Heart left ventricle (tissue), 16 donors: ENCODE results near the gene NUDCD3. TPM values are rescaled to one million over a fixed set of nuclear protein-coding genes. Genes with fewer than 3 reads are reported as not detected.

Experiments used
- ATAC-seq, 4 donors: fragments of 200-7000 bp; cut with Tn5 transposase; one replicate each; pipeline ENCODE4 v1.9.1; 2020 to 2022; ENCODE audit warnings: moderate library complexity in 4 of 4, mild to moderate bottlenecking in 3 of 4, moderate number of reproducible peaks in 1 of 4
- DNase-seq, 5 donors: peaks; one replicate each; pipeline ENCODE4 v3.0.0-alpha.2; 2020
- H3K27ac ChIP-seq, 12 donors: fragments of 200-600 bp; sonication (generic) in 4 of 12; one replicate each; pipeline versions ENCODE4 v1.5.0 to v1.8.0; 2016 to 2022; ENCODE audit warnings: mild to moderate bottlenecking in 2 of 12
- H3K27me3 ChIP-seq, 9 donors: fragments of 200-600 bp; sonication (generic) in 2 of 9; one replicate each; pipeline versions ENCODE4 v1.5.1 to v1.8.0; 2016 to 2022; ENCODE audit warnings: mild to moderate bottlenecking in 3 of 9
- H3K36me3 ChIP-seq, 9 donors: fragments of 200-600 bp; sonication (generic) in 2 of 9; one replicate each; pipeline versions ENCODE4 v1.5.0 to v1.8.0; 2018 to 2022; ENCODE audit warnings: mild to moderate bottlenecking in 2 of 9
- H3K4me1 ChIP-seq, 12 donors: fragments of 200-600 bp; sonication (generic) in 4 of 12; one replicate each; pipeline versions ENCODE4 v1.5.0 to v1.8.0; 2016 to 2022; ENCODE audit warnings: mild to moderate bottlenecking in 3 of 12
- H3K4me3 ChIP-seq, 12 donors: fragments of 200-600 bp; sonication (generic) in 4 of 12; one replicate each; pipeline versions ENCODE4 v1.5.0 to v1.8.0; 2017 to 2022; ENCODE audit warnings: mild to moderate bottlenecking in 9 of 12, moderate library complexity in 4 of 12
- H3K9me3 ChIP-seq, 12 donors: fragments of 200-600 bp; sonication (generic) in 4 of 12; one replicate each; pipeline versions ENCODE4 v1.5.0 to v1.8.0; 2016 to 2022; ENCODE audit warnings: mild to moderate bottlenecking in 1 of 12
- CTCF ChIP-seq, 12 donors: fragments of 200-600 bp; sonication (generic) in 4 of 12; IDR thresholded peaks; one replicate each; pipeline versions ENCODE4 v1.5.0 to v1.8.0; 2018 to 2022; ENCODE audit warnings: antibody characterized with exemption in 12 of 12, mild to moderate bottlenecking in 5 of 12
- POLR2A ChIP-seq, 2 donors: fragments of 450-650 bp; IDR thresholded peaks; one replicate each; pipeline ENCODE4 v1.6.1; 2017; ENCODE audit warnings: antibody characterized with exemption in 2 of 2, mild to moderate bottlenecking in 2 of 2, moderate library complexity in 2 of 2
- WGBS, 4 donors: extraction: QIAGEN DNeasy Blood & Tissue Kit in 2 of 4; methylation state at CpG; one replicate each; pipeline versions ENCODE4 v1.1.5 to v1.1.7; 2013 to 2018; 5-methylcytosine and 5-hydroxymethylcytosine counted together
- intact Hi-C, 10 donors: fragments of 100-400 bp; cut with DNase I; formaldehyde crosslinking; loops; one replicate each; pipeline versions ENCODE4 v1.11.1 to v1.14.2; 2022
- polyA plus RNA-seq, 2 donors: library from polyadenylated mRNA; stranded (reverse); fragments of 200-250 nt; gene quantifications; one replicate each; pipeline ENCODE4 v1.2.3, GENCODE V29; 2013
- total RNA-seq, 9 donors: library from RNA; depleted of rRNA in 2 of 9; stranded (reverse); fragments of >200 nt in 2 of 9; fragmentation: NEBNext Ultra II Directional in 3 of 9; extraction: Animal tissue kit (Norgen Biotek cat#: 25700) in 3 of 9; gene quantifications; one replicate each; pipeline versions ENCODE4 v1.1.0 to v1.2.4, GENCODE V29; 2016 to 2023
- donor health status: ischemic (EF 13 %, LVEDD 7.1; RV severe dilation, severe dysfunction).
- donor health status: healthy with polysubstance abuse.
- donor health status: DM: no; HTN: yes; CAD: no.
- donor health status: DM: no; HTN: no; CAD: no.
- donor health status: ischemic (EF 25% LVEDD 6.9; RV normal size, moderate dysfunction).
- donor health status: ischemic (EF 25% LVEDD 5.7; RV mildly dilated, moderate dysfunction).
- donor health status: healthy.
- donor health status: DM: yes; HTN: yes; CAD: no.
- donor health status: ischemic (EF 35%, LVEDD 5.7; RV mildly dilated, moderate dysfunction).
- donor health status: nonischemic (EF 11% LVEDD 7.7; RV severe dilation, severe dysfunction).
- donor health status: DM: yes; HTN: yes; CAD: no.
- donor health status: PGD.
- donor health status: ischemic (EF 29% LVEDD 5.4; RV normal size, mild dysfunction).
- donor health status: nonischemic (EF 23%, LVEDD 6.1; RV moderate dilation, normal function).

The NUDCD3 gene
- total and polyA plus RNA-seq, 11 donors: 16.7 to 133 (median 91.5) TPM

- DNase-seq (no peak), ATAC-seq (no peak)
- 61 to 82% (median 77%) methylated on average over 2 of the region's 2 CpGs for WGBS, 4 donors
- Histone ChIP-seq H3K36me3 (no peaks in the 10 kb centered on the region), H3K9me3 (peaks cover 0 to 11% (median 0%) of the 10 kb centered on the region in 12 donors), H3K27me3 (no peaks in the 10 kb centered on the region), H3K27ac (no peak overlapping the region), H3K4me1 (no peaks in the 10 kb centered on the region), H3K4me3 (no peak overlapping the region)
- TF ChIP-seq CTCF (IDR thresholded peaks at IDR 0.05): no peak
- TF ChIP-seq POLR2A (IDR thresholded peaks at IDR 0.05): no peak
- intact Hi-C loops: loop anchor here in 2 of 10 donors (10.0 kb wide), 1 partner anchor 191 kb away; no protein-coding TSS in a partner anchor
Observed at GRCh38 chr7:44373418-44373740, 117.1 kb downstream of the NUDCD3 start.

GRCh38 chr7:44372560-44373417 lies 117.7 kb downstream of the NUDCD3 start:
- Histone ChIP-seq H3K27ac (no peak overlapping the region), H3K4me1 (no peaks in the 10 kb centered on the region), H3K4me3 (no peak overlapping the region), H3K36me3 (no peaks in the 10 kb centered on the region), H3K27me3 (no peaks in the 10 kb centered on the region), H3K9me3 (peaks cover 0 to 11% (median 0%) of the 10 kb centered on the region in 12 donors)
- intact Hi-C loops: loop anchor here in 2 of 10 donors (10.0 kb wide), 1 partner anchor 192 kb away; no protein-coding TSS in a partner anchor
- 69 to 82% (median 75%) methylated on average over 5 of the region's 5 CpGs for WGBS, 4 donors
- TF ChIP-seq CTCF (IDR thresholded peaks at IDR 0.05) (no peak), POLR2A (IDR thresholded peaks at IDR 0.05) (no peak)
- no peak for ATAC-seq
- no peak for DNase-seq

- Histone ChIP-seq H3K4me1 (no peaks in the 10 kb centered on the region), H3K36me3 (no peaks in the 10 kb centered on the region), H3K27me3 (no peaks in the 10 kb centered on the region), H3K27ac (no peak overlapping the region), H3K9me3 (peaks cover 0 to 11% (median 0%) of the 10 kb centered on the region in 12 donors), H3K4me3 (no peak overlapping the region)
- intact Hi-C loops: loop anchor here in 2 of 10 donors (10.0 kb wide), 1 partner anchor 196 kb away; no protein-coding TSS in a partner anchor
- no peak for TF ChIP-seq CTCF (IDR thresholded peaks at IDR 0.05)
- TF ChIP-seq POLR2A (IDR thresholded peaks at IDR 0.05): no peak
- WGBS, 4 donors: 95 to 100% (median 98%) methylated on average over 1 of the region's 1 CpG
- DNase-seq: no peak
- ATAC-seq: no peak
Observed at GRCh38 chr7:44368885-44369284, 121.6 kb downstream of the NUDCD3 start.

DNA sequence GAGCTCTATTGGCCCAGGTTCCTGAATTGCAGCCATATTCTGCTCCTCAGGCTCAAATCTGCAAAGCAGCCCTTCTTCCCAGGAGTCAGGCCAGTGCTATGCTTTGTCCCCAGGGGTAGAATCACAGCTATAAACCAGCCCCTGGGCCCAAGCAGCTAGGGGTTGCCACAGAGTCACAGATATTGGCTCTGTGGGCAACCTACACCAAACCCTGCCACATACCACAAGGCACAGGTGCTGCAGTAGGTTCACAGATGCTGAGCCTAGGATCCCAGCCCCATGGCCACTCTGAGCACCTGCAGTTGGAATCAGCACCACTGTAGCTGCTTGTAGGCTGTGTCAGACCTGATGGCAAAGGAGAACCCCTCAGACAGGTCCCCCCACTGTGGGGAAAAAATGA lies 122.0 kb downstream of the NUDCD3 start:
- no peaks in the 10 kb centered on the region for H3K36me3 ChIP-seq
- DNase-seq: no peak
- intact Hi-C loops: loop anchor here in 2 of 10 donors (10.0 kb wide), 1 partner anchor 196 kb away; no protein-coding TSS in a partner anchor
- H3K9me3 ChIP-seq: peaks cover 0 to 11% (median 0%) of the 10 kb centered on the region in 12 donors
- no peaks in the 10 kb centered on the region for H3K27me3 ChIP-seq
- H3K4me3 ChIP-seq: no peak overlapping the region
- ATAC-seq: no peak
- H3K27ac ChIP-seq: no peak overlapping the region
- TF ChIP-seq CTCF (IDR thresholded peaks at IDR 0.05) (no peak), POLR2A (IDR thresholded peaks at IDR 0.05) (no peak)
- no peaks in the 10 kb centered on the region for H3K4me1 ChIP-seq
